Heart left ventricle (tissue), 16 donors: Measurements from ENCODE around the gene PALD1. TPM values are rescaled to one million over a fixed set of nuclear protein-coding genes. Genes with fewer than 3 reads are reported as not detected.
A peak's percentile ranks its signal among the peaks of the same experiment; 100 is the strongest.

Experiments used
- ATAC-seq, 4 donors: fragments of 200-7000 bp; cut with Tn5 transposase; one replicate each; pipeline ENCODE4 v1.9.1; 2020 to 2022; ENCODE audit warnings: moderate library complexity in 4 of 4, mild to moderate bottlenecking in 3 of 4, moderate number of reproducible peaks in 1 of 4
- DNase-seq, 5 donors: peaks; one replicate each; pipeline ENCODE4 v3.0.0-alpha.2; 2020
- H3K27ac ChIP-seq, 12 donors: fragments of 200-600 bp; sonication (generic) in 4 of 12; one replicate each; pipeline versions ENCODE4 v1.5.0 to v1.8.0; 2016 to 2022; ENCODE audit warnings: mild to moderate bottlenecking in 2 of 12
- H3K27me3 ChIP-seq, 9 donors: fragments of 200-600 bp; sonication (generic) in 2 of 9; one replicate each; pipeline versions ENCODE4 v1.5.1 to v1.8.0; 2016 to 2022; ENCODE audit warnings: mild to moderate bottlenecking in 3 of 9
- H3K36me3 ChIP-seq, 9 donors: fragments of 200-600 bp; sonication (generic) in 2 of 9; one replicate each; pipeline versions ENCODE4 v1.5.0 to v1.8.0; 2018 to 2022; ENCODE audit warnings: mild to moderate bottlenecking in 2 of 9
- H3K4me1 ChIP-seq, 12 donors: fragments of 200-600 bp; sonication (generic) in 4 of 12; one replicate each; pipeline versions ENCODE4 v1.5.0 to v1.8.0; 2016 to 2022; ENCODE audit warnings: mild to moderate bottlenecking in 3 of 12
- H3K4me3 ChIP-seq, 12 donors: fragments of 200-600 bp; sonication (generic) in 4 of 12; one replicate each; pipeline versions ENCODE4 v1.5.0 to v1.8.0; 2017 to 2022; ENCODE audit warnings: mild to moderate bottlenecking in 9 of 12, moderate library complexity in 4 of 12
- H3K9me3 ChIP-seq, 12 donors: fragments of 200-600 bp; sonication (generic) in 4 of 12; one replicate each; pipeline versions ENCODE4 v1.5.0 to v1.8.0; 2016 to 2022; ENCODE audit warnings: mild to moderate bottlenecking in 1 of 12
- POLR2A ChIP-seq, 2 donors: fragments of 450-650 bp; IDR thresholded peaks; one replicate each; pipeline ENCODE4 v1.6.1; 2017; ENCODE audit warnings: antibody characterized with exemption in 2 of 2, mild to moderate bottlenecking in 2 of 2, moderate library complexity in 2 of 2
- WGBS, 4 donors: extraction: QIAGEN DNeasy Blood & Tissue Kit in 2 of 4; methylation state at CpG; one replicate each; pipeline versions ENCODE4 v1.1.5 to v1.1.7; 2013 to 2018; 5-methylcytosine and 5-hydroxymethylcytosine counted together
- intact Hi-C, 10 donors: fragments of 100-400 bp; cut with DNase I; formaldehyde crosslinking; loops; one replicate each; pipeline versions ENCODE4 v1.11.1 to v1.14.2; 2022
- polyA plus RNA-seq, 2 donors: library from polyadenylated mRNA; stranded (reverse); fragments of 200-250 nt; gene quantifications; one replicate each; pipeline ENCODE4 v1.2.3, GENCODE V29; 2013
- total RNA-seq, 9 donors: library from RNA; depleted of rRNA in 2 of 9; stranded (reverse); fragments of >200 nt in 2 of 9; fragmentation: NEBNext Ultra II Directional in 3 of 9; extraction: Animal tissue kit (Norgen Biotek cat#: 25700) in 3 of 9; gene quantifications; one replicate each; pipeline versions ENCODE4 v1.1.0 to v1.2.4, GENCODE V29; 2016 to 2023
- TF ChIP-seq, protein P1 (sequence below), 12 donors: fragments of 200-600 bp; sonication (generic) in 4 of 12; IDR thresholded peaks; one replicate each; pipeline versions ENCODE4 v1.5.0 to v1.8.0; 2018 to 2022; ENCODE audit warnings: antibody characterized with exemption in 12 of 12, mild to moderate bottlenecking in 5 of 12
- donor health status: ischemic (EF 13 %, LVEDD 7.1; RV severe dilation, severe dysfunction).
- donor health status: healthy with polysubstance abuse.
- donor health status: DM: no; HTN: yes; CAD: no.
- donor health status: DM: no; HTN: no; CAD: no.
- donor health status: ischemic (EF 25% LVEDD 6.9; RV normal size, moderate dysfunction).
- donor health status: ischemic (EF 25% LVEDD 5.7; RV mildly dilated, moderate dysfunction).
- donor health status: healthy.
- donor health status: DM: yes; HTN: yes; CAD: no.
- donor health status: ischemic (EF 35%, LVEDD 5.7; RV mildly dilated, moderate dysfunction).
- donor health status: nonischemic (EF 11% LVEDD 7.7; RV severe dilation, severe dysfunction).
- donor health status: DM: yes; HTN: yes; CAD: no.
- donor health status: PGD.
- donor health status: ischemic (EF 29% LVEDD 5.4; RV normal size, mild dysfunction).
- donor health status: nonischemic (EF 23%, LVEDD 6.1; RV moderate dilation, normal function).

Gene PALD1
- total and polyA plus RNA-seq, 11 donors, result 2.7 to 12.3 (median 5.5) TPM

DNA sequence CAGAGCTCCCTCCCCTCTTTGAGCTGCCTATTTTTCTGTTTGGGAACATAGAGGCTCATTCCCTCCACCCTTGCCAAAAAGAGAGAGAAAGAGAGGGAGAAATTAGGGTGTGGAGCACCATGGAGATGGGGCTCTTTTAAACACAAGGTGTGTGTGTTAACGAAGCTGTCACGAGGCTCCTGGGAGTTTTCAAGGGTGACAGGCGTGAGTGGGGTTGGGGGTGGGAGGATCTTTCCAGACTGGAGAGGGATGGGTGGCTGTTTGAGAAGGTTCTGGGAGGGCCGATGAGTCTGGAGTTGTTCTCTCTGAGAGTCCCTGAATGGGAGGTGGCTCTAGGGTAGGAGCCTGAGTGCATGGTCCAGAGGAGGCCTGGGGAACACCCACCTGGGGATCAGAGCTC lies 45.0 kb downstream of the PALD1 start:
- WGBS, 4 donors, result 71 to 89% (median 74%) methylated on average over 4 of the region's 4 CpGs
- Histone ChIP-seq H3K4me1 (peaks cover 0 to 9% (median 0%) of the 10 kb centered on the region in 12 donors), H3K4me3 (no peak overlapping the region), H3K36me3 (peaks cover 0 to 9% (median 0%) of the 10 kb centered on the region in 9 donors), H3K27me3 (no peaks in the 10 kb centered on the region), H3K9me3 (no peaks in the 10 kb centered on the region), H3K27ac (no peak overlapping the region)
- intact Hi-C loops, result no loop called here
- ATAC-seq, result no peak
- no peak for DNase-seq
- TF ChIP-seq, protein P1, sequence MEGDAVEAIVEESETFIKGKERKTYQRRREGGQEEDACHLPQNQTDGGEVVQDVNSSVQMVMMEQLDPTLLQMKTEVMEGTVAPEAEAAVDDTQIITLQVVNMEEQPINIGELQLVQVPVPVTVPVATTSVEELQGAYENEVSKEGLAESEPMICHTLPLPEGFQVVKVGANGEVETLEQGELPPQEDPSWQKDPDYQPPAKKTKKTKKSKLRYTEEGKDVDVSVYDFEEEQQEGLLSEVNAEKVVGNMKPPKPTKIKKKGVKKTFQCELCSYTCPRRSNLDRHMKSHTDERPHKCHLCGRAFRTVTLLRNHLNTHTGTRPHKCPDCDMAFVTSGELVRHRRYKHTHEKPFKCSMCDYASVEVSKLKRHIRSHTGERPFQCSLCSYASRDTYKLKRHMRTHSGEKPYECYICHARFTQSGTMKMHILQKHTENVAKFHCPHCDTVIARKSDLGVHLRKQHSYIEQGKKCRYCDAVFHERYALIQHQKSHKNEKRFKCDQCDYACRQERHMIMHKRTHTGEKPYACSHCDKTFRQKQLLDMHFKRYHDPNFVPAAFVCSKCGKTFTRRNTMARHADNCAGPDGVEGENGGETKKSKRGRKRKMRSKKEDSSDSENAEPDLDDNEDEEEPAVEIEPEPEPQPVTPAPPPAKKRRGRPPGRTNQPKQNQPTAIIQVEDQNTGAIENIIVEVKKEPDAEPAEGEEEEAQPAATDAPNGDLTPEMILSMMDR (IDR thresholded peaks at IDR 0.05), result no peak
- no peak for TF ChIP-seq POLR2A (IDR thresholded peaks at IDR 0.05)

- H3K9me3 ChIP-seq, result no peaks in the 10 kb centered on the region
- no peak overlapping the region for H3K27ac ChIP-seq
- peaks cover 0 to 8% (median 0%) of the 10 kb centered on the region in 12 donors for H3K4me1 ChIP-seq
- no peak overlapping the region for H3K4me3 ChIP-seq
- TF ChIP-seq POLR2A (IDR thresholded peaks at IDR 0.05), result no peak
- TF ChIP-seq, protein P1 (IDR thresholded peaks at IDR 0.05), result no peak
- ATAC-seq (no peak), DNase-seq (no peak)
- WGBS, 4 donors, result 86 to 100% (median 93%) methylated on average over 4 of the region's 4 CpGs
- intact Hi-C loops, result no loop called here
- peaks cover 0 to 25% (median 0%) of the 10 kb centered on the region in 9 donors for H3K36me3 ChIP-seq
- H3K27me3 ChIP-seq, result no peaks in the 10 kb centered on the region
These were observed 49.7 kb downstream of the PALD1 start for GRCh38 chr10:70528314-70528713.

GRCh38 chr10:70528741-70529362 lies 50.3 kb downstream of the PALD1 start:
- Histone ChIP-seq H3K27me3 (no peaks in the 10 kb centered on the region), H3K4me1 (peaks cover 0 to 2% (median 0%) of the 10 kb centered on the region in 12 donors), H3K27ac (no peak overlapping the region), H3K4me3 (no peak overlapping the region), H3K36me3 (peaks cover 0 to 28% (median under 1%) of the 10 kb centered on the region in 9 donors), H3K9me3 (no peaks in the 10 kb centered on the region)
- intact Hi-C loops, result no loop called here
- ATAC-seq, result peak in 3 of 4 donors; percentile 28 to 71 (median 64)
- TF ChIP-seq POLR2A (IDR thresholded peaks at IDR 0.05), result no peak
- TF ChIP-seq, protein P1 (IDR thresholded peaks at IDR 0.05), result no peak
- 78 to 85% (median 80%) methylated on average over 10 of the region's 10 CpGs for WGBS, 4 donors
- DNase-seq, result no peak

GRCh38 chr10:70529848-70530247 lies 51.3 kb downstream of the PALD1 start:
- Histone ChIP-seq H3K36me3 (peaks cover 0 to 36% (median 3%) of the 10 kb centered on the region in 9 donors), H3K4me3 (no peak overlapping the region), H3K4me1 (no peaks in the 10 kb centered on the region), H3K27me3 (no peaks in the 10 kb centered on the region), H3K9me3 (no peaks in the 10 kb centered on the region), H3K27ac (no peak overlapping the region)
- no peak for TF ChIP-seq POLR2A (IDR thresholded peaks at IDR 0.05)
- TF ChIP-seq, protein P1 (IDR thresholded peaks at IDR 0.05), result no peak
- ATAC-seq (no peak), DNase-seq (no peak)
- intact Hi-C loops, result loop anchor here in 1 of 10 donors (10.0 kb wide), 1 partner anchor 305 kb away; no protein-coding TSS in a partner anchor
- 88 to 97% (median 91%) methylated on average over 8 of the region's 8 CpGs for WGBS, 4 donors
